COR-L47 (cell line): ENCODE measurements around the gene SYNE2.

Experiments
- DNase-seq: peaks from one replicate; lab custom pipeline; 2025; lab: John Stamatoyannopoulos, UW

Gene SYNE2

DNA sequence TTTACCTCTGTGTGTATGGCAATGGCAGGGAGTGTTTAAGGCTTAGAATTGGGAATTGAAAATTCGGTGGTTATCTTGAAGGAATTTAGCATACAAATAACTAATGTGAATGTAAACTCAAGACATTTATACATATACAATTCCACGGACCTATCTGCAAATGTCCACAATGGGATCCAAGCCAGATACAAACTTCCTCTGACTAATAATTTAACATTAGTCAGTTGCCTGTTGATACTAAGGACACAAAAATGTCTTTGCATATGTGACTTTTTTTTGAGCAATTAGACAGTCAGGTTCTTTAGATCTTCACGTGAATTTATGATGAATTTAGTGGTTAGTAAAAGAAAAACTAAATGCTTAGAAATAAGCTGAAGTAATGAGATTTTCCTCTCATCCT lies 400.9 kb downstream of the SYNE2 start:
- no peak for DNase-seq

DNA sequence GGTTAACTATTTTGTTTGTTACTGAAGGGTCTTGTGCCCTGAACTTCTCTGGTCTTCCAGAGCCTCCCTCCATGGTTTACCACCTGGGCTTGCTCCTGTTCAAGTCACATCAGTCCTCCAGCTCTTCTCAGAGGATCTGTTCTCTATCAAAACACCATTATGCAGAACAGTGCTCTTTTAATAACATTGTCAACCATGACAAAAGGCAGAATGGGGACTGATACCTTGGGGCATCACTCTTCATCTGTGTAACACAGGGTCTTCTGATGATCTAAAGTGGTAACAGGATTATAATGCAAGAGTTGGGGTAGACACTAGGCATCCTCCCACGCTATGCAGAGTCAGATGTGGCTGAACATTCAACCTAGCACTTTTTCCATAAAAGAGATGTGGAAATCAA lies 403.0 kb downstream of the SYNE2 start:
- no peak for DNase-seq

DNA sequence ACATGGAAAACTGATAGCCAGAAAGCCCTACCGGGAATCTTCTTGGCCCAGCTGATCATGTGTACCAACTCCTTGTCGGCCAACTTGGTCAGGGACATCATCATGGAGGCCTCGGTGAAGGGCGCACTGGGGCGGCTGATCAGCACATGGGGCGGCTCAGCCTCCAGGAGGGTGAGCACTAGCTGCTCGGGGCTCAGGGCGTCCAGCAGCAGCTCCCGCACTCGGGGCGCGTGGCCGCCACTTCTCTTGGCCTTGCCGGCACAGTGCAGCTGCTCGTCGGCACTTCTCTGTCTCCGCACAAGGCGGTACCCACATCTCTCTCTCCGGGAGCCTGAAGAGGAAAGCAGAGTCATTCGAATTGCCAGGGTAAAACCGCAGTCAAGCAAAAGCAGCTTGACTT lies 407.6 kb downstream of the SYNE2 start:
- DNase-seq = no peak

DNA sequence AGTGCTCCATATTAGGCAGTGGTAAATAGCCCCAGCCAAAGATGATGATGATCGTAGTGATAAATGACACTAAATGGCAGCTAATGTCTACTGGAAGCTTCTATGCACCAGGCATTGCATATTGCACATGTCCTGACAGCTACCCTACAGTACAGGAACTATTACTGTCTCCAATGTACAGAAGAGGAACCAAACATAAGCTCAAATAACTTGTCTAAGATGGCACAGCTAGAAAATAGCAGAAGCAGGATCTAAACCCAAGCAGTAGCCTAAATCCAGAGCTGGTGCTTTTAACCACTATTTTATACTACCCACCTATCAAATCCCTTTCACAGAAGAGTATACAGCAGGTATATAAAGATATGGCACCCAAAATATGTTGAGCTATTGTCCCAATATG lies 412.4 kb downstream of the SYNE2 start:
- DNase-seq = no peak

DNA sequence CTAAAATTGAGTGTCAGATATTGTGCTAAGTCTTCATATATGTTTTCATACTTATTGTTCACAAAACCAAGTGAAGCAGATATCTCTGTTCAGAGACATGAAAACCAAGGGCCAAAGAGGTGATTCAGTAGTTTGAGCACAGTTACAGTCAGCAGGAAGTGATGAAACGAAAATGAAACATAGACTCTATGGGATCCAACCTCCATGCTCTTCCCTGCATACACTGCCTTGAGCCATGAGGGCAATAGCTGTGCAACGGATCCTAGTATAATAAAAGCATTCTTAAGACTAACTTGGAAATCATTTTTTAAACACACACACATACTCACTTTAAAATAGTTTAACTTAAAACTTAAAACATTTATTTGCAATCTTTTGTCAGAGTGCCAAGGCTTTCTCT lies 413.4 kb downstream of the SYNE2 start:
- no peak for DNase-seq

DNA sequence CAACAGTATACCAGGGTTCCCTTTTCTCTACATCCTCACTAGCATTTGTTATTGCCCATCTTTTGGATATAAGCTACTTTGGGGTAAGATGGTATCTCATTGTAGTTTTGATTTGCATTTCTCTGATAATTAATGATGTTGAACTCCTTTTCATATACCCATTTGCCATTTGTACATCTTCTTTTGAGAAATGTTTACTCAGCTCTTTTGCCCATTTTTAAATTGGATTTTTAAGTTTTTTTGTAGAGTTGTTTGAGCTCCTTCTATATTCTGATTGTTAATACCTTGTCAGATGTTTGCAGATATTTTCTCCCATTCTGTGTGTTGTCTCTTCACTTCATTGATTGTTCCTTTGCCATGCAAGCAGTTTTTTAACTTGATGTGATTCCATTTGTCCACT lies 419.2 kb downstream of the SYNE2 start:
- DNase-seq = no peak
